Transverse colon (tissue), 4 donors: Measurements from ENCODE around the gene WASHC3.

ENCODE experiments used
- CTCF ChIP-seq, 5 experiments: fragments of 200-600 bp in 3 of 5; fragments of 450-650 bp in 2 of 5; sonication (generic) in 3 of 5; IDR thresholded peaks; 1 replicate in 2 of 5; 2 replicates in 3 of 5; pipeline ENCODE4 v1.5.1; 2016 to 2017; ENCODE audit warnings: antibody characterized with exemption in 5 of 5, inconsistent platforms in 3 of 5, mild to moderate bottlenecking in 2 of 5, moderate library complexity in 1 of 5
- POLR2AphosphoS5 ChIP-seq, 3 donors: sonication (generic); formaldehyde crosslinking; IDR thresholded peaks; one replicate each; pipeline ENCODE4 v1.6.1; 2016; ENCODE audit warnings: antibody characterized with exemption in 3 of 3

GRCh38 chr12:101997102-101997501, 64.7 kb downstream of the WASHC3 start:
- TF ChIP-seq CTCF (IDR thresholded peaks at IDR 0.05) (no peak), POLR2AphosphoS5 (IDR thresholded peaks at IDR 0.05) (no peak)
